ENCODE results near the gene GRAP2. TPM values are rescaled to one million over a fixed set of nuclear protein-coding genes. Genes with fewer than 3 reads are reported as not detected.
"Not testable (repeated sequence)": the region's sequence is repeated elsewhere in the genome, so short reads cannot be mapped to it uniquely, and the experiment has no call there.

GRAP2 gene
- total RNA-seq, 1 donor from 2014 or later: 4.2 TPM

GRCh38 chr22:39991159-39991860 is 90.4 kb downstream of the GRAP2 start:
- intact Hi-C loops (cut with micrococcal nuclease): no loop called here
- POLR2A ChIA-PET: no interaction called here
- Mint-ChIP-seq H3K36me3 (ENCODE audit: low read depth) (no peaks in the 10 kb centered on the region), H3K4me3 (no peak overlapping the region), H3K27ac (no peak overlapping the region), H3K4me1 (peaks cover 6% of the 10 kb centered on the region), H3K9me3 (no peaks in the 10 kb centered on the region), H3K27me3 (peaks cover 37% of the 10 kb centered on the region)
- CTCF ChIA-PET: no interaction called here
- TF ChIP-seq CTCF (IDR thresholded peaks at IDR 0.05): no peak
- DNase-seq: no peak
- no peak for ATAC-seq (ENCODE audit: low read depth)

- peaks cover 42% of the 10 kb centered on the region for H3K27me3 Mint-ChIP-seq
- CTCF ChIA-PET: interaction anchor here (0.7 kb wide), 1 partner anchor 33 kb away, joined by 4 read pairs; no protein-coding TSS in a partner anchor
- no peak for DNase-seq
- no peak overlapping the region for H3K27ac Mint-ChIP-seq
- H3K9me3 Mint-ChIP-seq: no peaks in the 10 kb centered on the region
- intact Hi-C loops (cut with micrococcal nuclease): no loop called here
- no peak for ATAC-seq (ENCODE audit: low read depth)
- H3K36me3 Mint-ChIP-seq (ENCODE audit: low read depth): no peaks in the 10 kb centered on the region
- POLR2A ChIA-PET: no interaction called here
- no peak overlapping the region for H3K4me3 Mint-ChIP-seq
- TF ChIP-seq CTCF (IDR thresholded peaks at IDR 0.05): no peak
- peaks cover 6% of the 10 kb centered on the region for H3K4me1 Mint-ChIP-seq
Measured at GRCh38 chr22:39992088-39992826, 91.4 kb downstream of the GRAP2 start.

DNA sequence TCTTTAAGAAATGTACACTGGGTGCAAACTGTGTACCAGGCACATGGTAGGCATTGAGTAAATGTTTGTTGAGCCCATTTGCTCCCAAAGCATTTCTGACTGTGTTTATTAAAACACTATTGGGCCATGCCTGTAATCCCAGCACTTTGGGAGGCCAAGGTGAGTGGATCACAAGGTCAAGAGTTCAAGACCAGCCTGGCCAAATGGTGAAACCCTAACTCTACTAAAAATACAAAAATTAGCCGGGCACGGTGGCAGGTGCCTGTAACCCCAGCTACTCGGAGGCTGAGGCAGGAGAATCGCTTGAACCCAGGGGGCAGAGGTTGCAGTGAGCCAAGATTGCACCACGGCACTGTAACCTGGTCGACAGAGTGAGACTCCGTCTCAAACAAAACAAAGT is 92.0 kb downstream of the GRAP2 start:
- POLR2A ChIA-PET: interaction anchor here (0.6 kb wide), 1 partner anchor 1075 kb away, joined by 6 read pairs; no protein-coding TSS in a partner anchor
- intact Hi-C loops (cut with micrococcal nuclease): not testable (repeated sequence)

DNA sequence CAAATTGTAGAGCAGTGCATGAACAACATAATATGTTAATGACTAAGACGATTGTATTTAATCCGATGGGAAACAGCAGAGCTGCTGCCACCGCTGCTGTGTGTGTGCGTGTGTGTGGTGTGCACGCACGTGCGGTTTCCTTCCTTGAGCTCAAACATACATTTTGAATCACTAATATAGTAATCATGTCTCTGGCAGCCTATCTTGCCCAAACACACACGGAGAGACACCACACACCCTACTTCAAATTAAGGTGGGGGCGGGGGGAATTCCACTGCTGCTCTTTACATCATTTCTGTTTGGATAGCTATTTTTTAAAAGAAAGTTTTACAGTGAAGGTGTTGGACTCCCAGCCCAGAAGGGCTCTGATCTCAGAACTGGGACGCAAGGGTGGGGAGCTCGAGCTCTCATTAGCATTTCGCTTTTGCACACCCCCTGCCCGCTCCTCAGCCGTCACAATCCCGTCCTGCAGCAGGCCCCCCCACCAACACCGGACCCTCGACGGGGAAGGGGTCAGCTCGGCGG is 93.2 kb downstream of the GRAP2 start:
- POLR2A ChIA-PET: interaction anchor here (0.6 to 1.3 kb wide), 3 partner anchors 50 to 472 kb away, joined by 4 to 6 read pairs (median 4); no protein-coding TSS in a partner anchor
- peak; percentile 10 for ATAC-seq (ENCODE audit: low read depth)
- no peak for DNase-seq
- H3K36me3 Mint-ChIP-seq (ENCODE audit: low read depth): no peaks in the 10 kb centered on the region
- H3K27me3 Mint-ChIP-seq: peaks cover 43% of the 10 kb centered on the region
- CTCF ChIA-PET: interaction anchor here (0.6 kb wide), 1 partner anchor 1283 kb away, joined by 3 read pairs; no protein-coding TSS in a partner anchor
- intact Hi-C loops (cut with micrococcal nuclease): no loop called here
- H3K4me1 Mint-ChIP-seq: peaks cover 6% of the 10 kb centered on the region
- H3K9me3 Mint-ChIP-seq: no peaks in the 10 kb centered on the region
- no peak overlapping the region for H3K27ac Mint-ChIP-seq
- no peak for TF ChIP-seq CTCF (IDR thresholded peaks at IDR 0.05)
- peak overlapping the region; percentile 56 for H3K4me3 Mint-ChIP-seq

More for the DNA sequence above, 92.0 kb downstream of the GRAP2 start:
- DNase-seq; H3K4me3 Mint-ChIP-seq; H3K36me3 Mint-ChIP-seq (ENCODE audit: low read depth); H3K9me3 Mint-ChIP-seq; ATAC-seq (ENCODE audit: low read depth); H3K27ac Mint-ChIP-seq; H3K4me1 Mint-ChIP-seq: not testable (repeated sequence)
- CTCF ChIA-PET: interaction anchor here (0.7 kb wide), 1 partner anchor 32 kb away, joined by 4 read pairs; no protein-coding TSS in a partner anchor
- peaks cover 47% of the 10 kb centered on the region for H3K27me3 Mint-ChIP-seq

- DNase-seq (peak; percentile 48), ATAC-seq (ENCODE audit: low read depth) (peak; percentile 89)
- peak within 1 kb of the TSS; percentile 56 for H3K4me3 Mint-ChIP-seq
- no peaks in the 10 kb centered on the region for H3K9me3 Mint-ChIP-seq
- H3K36me3 Mint-ChIP-seq (ENCODE audit: low read depth): no peaks in the 10 kb centered on the region
- POLR2A ChIA-PET: interaction anchor here (1.3 kb wide), 1 partner anchor 49 kb away, joined by 4 read pairs; no protein-coding TSS in a partner anchor
- intact Hi-C loops (cut with micrococcal nuclease): no loop called here
- no peak for TF ChIP-seq CTCF (IDR thresholded peaks at IDR 0.05)
- H3K27ac Mint-ChIP-seq: no peak within 1 kb of the TSS
- peaks cover 6% of the 10 kb centered on the region for H3K4me1 Mint-ChIP-seq
- CTCF ChIA-PET: interaction anchor here (0.6 kb wide), 1 partner anchor 1284 kb away, joined by 3 read pairs; no protein-coding TSS in a partner anchor
- peaks cover 43% of the 10 kb centered on the region for H3K27me3 Mint-ChIP-seq
Measured at GRCh38 chr22:39994566-39995392, 93.9 kb downstream of the GRAP2 start, which contains the start of gene FAM83F. Gene FAM83F (plus strand): TSS chr22:39994954. CDS start chr22:39995043, 89 bp downstream.

Data from activated B cell treated with CpG ODN at 0.5 μM for 24 hours (primary cell).